ENCODE results near the gene DLL1.
"Not testable (repeated sequence)": the region's sequence is repeated elsewhere in the genome, so short reads cannot be mapped to it uniquely, and the experiment has no call there.

Gene DLL1

GRCh38 chr6:170265655-170266054 lies 25.2 kb downstream of the DLL1 start:
- no peaks in the 10 kb centered on the region for H3K27me3 ChIP-seq (replicated peaks; ENCODE audit: control insufficient read depth, insufficient read depth, low read length)
- no peak for DNase-seq (ENCODE audit: extremely low read depth, insufficient read length)
- no peak overlapping the region for H3K4me3 ChIP-seq (replicated peaks; ENCODE audit: low read depth, low read length)
- TF ChIP-seq CTCF (IDR thresholded peaks at IDR 0.05; ENCODE audit: insufficient read depth, low read length, poor library complexity, severe bottlenecking) = no peak
- H3K36me3 ChIP-seq (ENCODE audit: control insufficient read depth, insufficient read depth, low read length) = no peaks in the 10 kb centered on the region

DNA sequence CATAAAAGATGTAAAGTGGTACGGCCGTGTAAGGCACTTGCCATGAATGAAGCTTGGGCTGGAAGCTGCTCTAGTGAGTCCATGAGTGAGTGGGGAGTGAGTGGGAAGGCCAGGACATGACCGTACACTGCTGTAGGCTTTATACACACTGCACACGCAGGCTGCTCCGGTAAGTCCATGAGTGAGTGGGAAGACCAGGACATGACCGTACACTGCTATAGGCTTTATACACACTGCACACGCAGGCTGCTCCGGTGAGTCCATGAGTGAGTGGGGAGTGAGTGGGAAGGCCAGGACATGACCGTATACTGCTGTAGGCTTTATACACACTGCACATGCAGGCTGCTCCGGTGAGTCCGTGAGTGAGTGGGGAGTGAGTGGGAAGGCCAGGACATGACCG lies 26.2 kb downstream of the DLL1 start:
- H3K36me3 ChIP-seq (ENCODE audit: control insufficient read depth, insufficient read depth, low read length); DNase-seq (ENCODE audit: extremely low read depth, insufficient read length); H3K27me3 ChIP-seq (replicated peaks; ENCODE audit: control insufficient read depth, insufficient read depth, low read length); H3K4me3 ChIP-seq (replicated peaks; ENCODE audit: low read depth, low read length): not testable (repeated sequence)

GRCh38 chr6:170264086-170264485 lies 26.8 kb downstream of the DLL1 start:
- Histone ChIP-seq H3K4me3 (replicated peaks; ENCODE audit: low read depth, low read length) (no peak overlapping the region), H3K36me3 (ENCODE audit: control insufficient read depth, insufficient read depth, low read length) (no peaks in the 10 kb centered on the region), H3K27me3 (replicated peaks; ENCODE audit: control insufficient read depth, insufficient read depth, low read length) (no peaks in the 10 kb centered on the region)
- TF ChIP-seq CTCF (IDR thresholded peaks at IDR 0.05; ENCODE audit: insufficient read depth, low read length, poor library complexity, severe bottlenecking) = no peak
- no peak for DNase-seq (ENCODE audit: extremely low read depth, insufficient read length)

GRCh38 chr6:170263410-170263809 lies 27.5 kb downstream of the DLL1 start:
- Histone ChIP-seq H3K27me3 (replicated peaks; ENCODE audit: control insufficient read depth, insufficient read depth, low read length) (no peaks in the 10 kb centered on the region), H3K4me3 (replicated peaks; ENCODE audit: low read depth, low read length) (no peak overlapping the region), H3K36me3 (ENCODE audit: control insufficient read depth, insufficient read depth, low read length) (no peaks in the 10 kb centered on the region)
- no peak for DNase-seq (ENCODE audit: extremely low read depth, insufficient read length)
- TF ChIP-seq CTCF (IDR thresholded peaks at IDR 0.05; ENCODE audit: insufficient read depth, low read length, poor library complexity, severe bottlenecking) = no peak

- no peaks in the 10 kb centered on the region for H3K36me3 ChIP-seq (ENCODE audit: control insufficient read depth, insufficient read depth, low read length)
- no peak for DNase-seq (ENCODE audit: extremely low read depth, insufficient read length)
- H3K4me3 ChIP-seq (replicated peaks; ENCODE audit: low read depth, low read length) = no peak overlapping the region
- TF ChIP-seq CTCF (IDR thresholded peaks at IDR 0.05; ENCODE audit: insufficient read depth, low read length, poor library complexity, severe bottlenecking) = no peak
- H3K27me3 ChIP-seq (replicated peaks; ENCODE audit: control insufficient read depth, insufficient read depth, low read length) = no peaks in the 10 kb centered on the region
Measured at GRCh38 chr6:170262489-170263088, 28.3 kb downstream of the DLL1 start.

- no peak for DNase-seq (ENCODE audit: extremely low read depth, insufficient read length)
Measured at GRCh38 chr6:170261643-170262488, 29.0 kb downstream of the DLL1 start.

More at GRCh38 chr6:170261643-170262488, 29.0 kb downstream of the DLL1 start:
- H3K36me3 ChIP-seq (ENCODE audit: control insufficient read depth, insufficient read depth, low read length) = no peaks in the 10 kb centered on the region
- no peak for TF ChIP-seq CTCF (IDR thresholded peaks at IDR 0.05; ENCODE audit: insufficient read depth, low read length, poor library complexity, severe bottlenecking)
- no peak overlapping the region for H3K4me3 ChIP-seq (replicated peaks; ENCODE audit: low read depth, low read length)
- H3K27me3 ChIP-seq (replicated peaks; ENCODE audit: control insufficient read depth, insufficient read depth, low read length) = no peaks in the 10 kb centered on the region; the same call in 1 of the 2 replicates

All from GM06990 (cell line).